GM23248 (cell line): ENCODE measurements around the gene SMAD4. TPM values are rescaled to one million over a fixed set of nuclear protein-coding genes. Genes with fewer than 3 reads are reported as not detected.

Experiments used
- DNase-seq: peaks from one replicate; pipeline ENCODE4 v3.0.0-alpha.2; 2015
- H2AFZ ChIP-seq: fragments of 200-600 bp; sonication (generic); 2 replicates; pipeline ENCODE4 v1.6.1; 2016; ENCODE audit warnings: antibody characterized with exemption
- H3F3A ChIP-seq: fragments of 200-600 bp; sonication (generic); 2 replicates; pipeline ENCODE4 v1.6.1; 2016; ENCODE audit warnings: mild to moderate bottlenecking, antibody characterized with exemption, mixed run types; ENCODE audit not compliant: insufficient read depth
- H3K27ac ChIP-seq: fragments of 200-600 bp; sonication (generic); 2 replicates; pipeline ENCODE4 v1.5.1; 2016; ENCODE audit warnings: mild to moderate bottlenecking
- H3K27me3 ChIP-seq: fragments of 200-600 bp; sonication (generic); replicated peaks from 2 replicates; pipeline ENCODE4 v1.6.1; 2016; ENCODE audit warnings: mild to moderate bottlenecking; ENCODE audit not compliant: insufficient read depth
- H3K36me3 ChIP-seq: fragments of 200-600 bp; sonication (generic); 2 replicates; pipeline ENCODE4 v1.6.1; 2016; ENCODE audit warnings: low read depth, mild to moderate bottlenecking
- H3K4me1 ChIP-seq: fragments of 200-600 bp; sonication (generic); 2 replicates; pipeline ENCODE4 v1.6.1; 2016; ENCODE audit warnings: mild to moderate bottlenecking; ENCODE audit not compliant: insufficient read depth
- H3K4me2 ChIP-seq: fragments of 200-600 bp; sonication (generic); one replicate; pipeline ENCODE4 v1.6.1; 2016; ENCODE audit warnings: mild to moderate bottlenecking; ENCODE audit not compliant: unreplicated experiment
- H3K4me3 ChIP-seq: fragments of 200-600 bp; sonication (generic); 2 replicates; pipeline ENCODE4 v1.5.1; 2016; ENCODE audit warnings: mild to moderate bottlenecking
- H3K79me2 ChIP-seq: fragments of 200-600 bp; sonication (generic); 2 replicates; pipeline ENCODE4 v1.6.1; 2016; ENCODE audit warnings: mild to moderate bottlenecking; ENCODE audit not compliant: insufficient read depth
- H3K9ac ChIP-seq: fragments of 200-600 bp; sonication (generic); 2 replicates; pipeline ENCODE4 v1.6.1; 2016; ENCODE audit warnings: mild to moderate bottlenecking
- H3K9me2 ChIP-seq: fragments of 200-600 bp; sonication (generic); 2 replicates; pipeline ENCODE4 v1.6.1; 2016; ENCODE audit warnings: mixed run types, mild to moderate bottlenecking, moderate library complexity; ENCODE audit not compliant: insufficient read depth
- H3K9me3 ChIP-seq: fragments of 200-600 bp; sonication (generic); one replicate; pipeline ENCODE4 v1.6.1; 2017; ENCODE audit warnings: low read depth
- H4K20me1 ChIP-seq: fragments of 200-600 bp; sonication (generic); 2 replicates; pipeline ENCODE4 v1.6.0; 2016; ENCODE audit not compliant: insufficient read depth
- EZH2 ChIP-seq: fragments of 200-600 bp; sonication (generic); IDR thresholded peaks from 2 replicates; pipeline ENCODE4 v1.6.1; 2018; ENCODE audit warnings: antibody characterized with exemption, mild to moderate bottlenecking; ENCODE audit not compliant: insufficient read depth, poor library complexity, severe bottlenecking
- EZH2phosphoT487 ChIP-seq: fragments of 200-600 bp; sonication (generic); IDR thresholded peaks from 2 replicates; pipeline ENCODE4 v1.6.1; 2018; ENCODE audit warnings: antibody characterized with exemption, moderate library complexity, mild to moderate bottlenecking, low read depth; ENCODE audit not compliant: insufficient read depth
- WGBS, 2 experiments: methylation state at CpG; one replicate each; pipeline ENCODE4 v1.1.6; 2015 to 2017; ENCODE audit warnings: low lambda C conversion rate in 2 of 2, low coverage in 1 of 2; ENCODE audit errors: missing lambda C conversion rate in 2 of 2; 5-methylcytosine and 5-hydroxymethylcytosine counted together
- in situ Hi-C: fragments of 300-500 bp; cut with MboI; formaldehyde crosslinking; loops from 2 replicates; pipeline ENCODE4 v1.15.0; 2020
- polyA plus RNA-seq: library from polyadenylated mRNA; unstranded; fragments of >200 nt; fragmentation: Nextera tagmentation; extraction: Ambion mirVana; gene quantifications from 2 replicates; pipeline ENCODE4 v1.2.1, GENCODE V29; 2016
- total RNA-seq: library from RNA; depleted of rRNA; stranded (reverse); fragments of >200 nt; shearing (Covaris generic); gene quantifications from 2 replicates; pipeline ENCODE4 v1.2.3, GENCODE V29; 2014

The SMAD4 gene
- total and polyA plus RNA-seq, 2 experiments from 2014 or later = 39.6 to 90.4 TPM

- no peak for TF ChIP-seq EZH2
- TF ChIP-seq EZH2phosphoT487 = no peak
- no peak overlapping the region for H3K4me3 ChIP-seq
- no peaks in the 10 kb centered on the region for H3K9me3 ChIP-seq
- H3K27ac ChIP-seq = no peak overlapping the region
- H3K36me3 ChIP-seq = no peaks in the 10 kb centered on the region
- H3K4me2 ChIP-seq = no peak overlapping the region
- 82 to 85% methylated on average over 25 to 31 of the region's 33 CpGs for WGBS, 2 experiments
- H3K79me2 ChIP-seq = no peaks in the 10 kb centered on the region
- H4K20me1 ChIP-seq = no peaks in the 10 kb centered on the region
- H3K27me3 ChIP-seq = no peaks in the 10 kb centered on the region
- H3K4me1 ChIP-seq = no peaks in the 10 kb centered on the region
- H3F3A ChIP-seq = no peaks in the 10 kb centered on the region
- H3K9me2 ChIP-seq = no peaks in the 10 kb centered on the region
- no peak overlapping the region for H3K9ac ChIP-seq
- no peak overlapping the region for H2AFZ ChIP-seq
- in situ Hi-C loops = loop anchor here (25.0 kb wide), 2 partner anchors 491 to 766 kb away; no protein-coding TSS in a partner anchor
- DNase-seq = no peak
Observed at GRCh38 chr18:51120809-51121596, 91.0 kb downstream of the SMAD4 start.

GRCh38 chr18:51121597-51121857 lies 91.5 kb downstream of the SMAD4 start:
- Histone ChIP-seq H3K4me1 (no peaks in the 10 kb centered on the region), H3K27me3 (no peaks in the 10 kb centered on the region), H4K20me1 (no peaks in the 10 kb centered on the region), H3K4me2 (no peak overlapping the region), H2AFZ (no peak overlapping the region), H3K9ac (no peak overlapping the region), H3F3A (no peaks in the 10 kb centered on the region), H3K27ac (no peak overlapping the region), H3K9me2 (no peaks in the 10 kb centered on the region), H3K79me2 (no peaks in the 10 kb centered on the region), H3K36me3 (no peaks in the 10 kb centered on the region), H3K9me3 (no peaks in the 10 kb centered on the region), H3K4me3 (no peak overlapping the region)
- in situ Hi-C loops = loop anchor here (25.0 kb wide), 2 partner anchors 491 to 766 kb away; no protein-coding TSS in a partner anchor
- TF ChIP-seq EZH2 (no peak), EZH2phosphoT487 (no peak)
- DNase-seq = no peak
- 55 to 60% methylated on average over 4 of the region's 4 CpGs for WGBS, 2 experiments

- Histone ChIP-seq H3K4me3 (no peak overlapping the region), H3K36me3 (no peaks in the 10 kb centered on the region), H3K9me2 (no peaks in the 10 kb centered on the region), H3K9me3 (no peaks in the 10 kb centered on the region), H4K20me1 (no peaks in the 10 kb centered on the region), H3K79me2 (no peaks in the 10 kb centered on the region), H3K9ac (no peak overlapping the region), H3K4me1 (no peaks in the 10 kb centered on the region), H3K27me3 (no peaks in the 10 kb centered on the region), H2AFZ (no peak overlapping the region), H3K4me2 (no peak overlapping the region), H3K27ac (no peak overlapping the region), H3F3A (no peaks in the 10 kb centered on the region)
- TF ChIP-seq EZH2phosphoT487 (no peak), EZH2 (no peak)
- no peak for DNase-seq
- in situ Hi-C loops = loop anchor here (25.0 kb wide), 2 partner anchors 490 to 765 kb away; no protein-coding TSS in a partner anchor
- WGBS, 2 experiments = 64 to 72% methylated on average over 19 of the region's 19 CpGs
Observed at GRCh38 chr18:51122266-51123045, 92.4 kb downstream of the SMAD4 start.

GRCh38 chr18:51123046-51123395 lies 93.0 kb downstream of the SMAD4 start:
- DNase-seq = no peak
- Histone ChIP-seq H3K79me2 (no peaks in the 10 kb centered on the region), H2AFZ (no peak overlapping the region), H3F3A (no peaks in the 10 kb centered on the region), H3K4me1 (no peaks in the 10 kb centered on the region), H3K27ac (no peak overlapping the region), H3K9me2 (no peaks in the 10 kb centered on the region), H3K9me3 (no peaks in the 10 kb centered on the region), H4K20me1 (no peaks in the 10 kb centered on the region), H3K27me3 (no peaks in the 10 kb centered on the region), H3K36me3 (no peaks in the 10 kb centered on the region), H3K4me3 (no peak overlapping the region), H3K9ac (no peak overlapping the region), H3K4me2 (no peak overlapping the region)
- TF ChIP-seq EZH2phosphoT487 = no peak
- no peak for TF ChIP-seq EZH2
- 57 to 58% methylated on average over 7 of the region's 7 CpGs for WGBS, 2 experiments
- in situ Hi-C loops = loop anchor here (25.0 kb wide), 2 partner anchors 489 to 764 kb away; no protein-coding TSS in a partner anchor
